Fibroblast of pulmonary artery (primary cell): Measurements from ENCODE around the gene HSD11B1.

Experiments used
- DNase-seq: peaks from one replicate; pipeline ENCODE4 v3.0.0-alpha.2; 2010; ENCODE audit warnings: low read depth
- H3K4me3 ChIP-seq: replicated peaks from 2 replicates; pipeline ENCODE4 v1.5.1; 2011; ENCODE audit warnings: low read depth, mild to moderate bottlenecking, control low read depth, low read length, moderate library complexity
- CTCF ChIP-seq: IDR thresholded peaks from 2 replicates; pipeline ENCODE4 v1.5.1; 2011; ENCODE audit warnings: mild to moderate bottlenecking, control low read depth, low read length, inconsistent platforms; ENCODE audit errors: missing control alignments

The HSD11B1 gene

GRCh38 chr1:209723265-209723664 lies 18.6 kb downstream of the HSD11B1 start:
- TF ChIP-seq CTCF = no peak
- DNase-seq = no peak
- H3K4me3 ChIP-seq = no peak overlapping the region

GRCh38 chr1:209723756-209724693 lies 19.4 kb downstream of the HSD11B1 start:
- no peak for TF ChIP-seq CTCF
- DNase-seq = no peak
- H3K4me3 ChIP-seq = no peak overlapping the region

GRCh38 chr1:209727286-209727685 lies 22.6 kb downstream of the HSD11B1 start:
- TF ChIP-seq CTCF = no peak
- no peak for DNase-seq
- no peak overlapping the region for H3K4me3 ChIP-seq

GRCh38 chr1:209727785-209728184 lies 23.1 kb downstream of the HSD11B1 start:
- H3K4me3 ChIP-seq = no peak overlapping the region
- TF ChIP-seq CTCF = no peak
- no peak for DNase-seq

GRCh38 chr1:209728466-209728865 lies 23.8 kb downstream of the HSD11B1 start:
- TF ChIP-seq CTCF = no peak
- H3K4me3 ChIP-seq = no peak overlapping the region
- no peak for DNase-seq

- no peak for DNase-seq
- no peak for TF ChIP-seq CTCF
- H3K4me3 ChIP-seq = no peak overlapping the region
These were observed 24.8 kb downstream of the HSD11B1 start for GRCh38 chr1:209729436-209729835.

- no peak for DNase-seq
These were observed 28.1 kb downstream of the HSD11B1 start for GRCh38 chr1:209732725-209733124.

More at GRCh38 chr1:209732725-209733124, 28.1 kb downstream of the HSD11B1 start:
- no peak for TF ChIP-seq CTCF
- no peak overlapping the region for H3K4me3 ChIP-seq
